ENCODE data around the gene FAM25G. TPM values are rescaled to one million over a fixed set of nuclear protein-coding genes. Genes with fewer than 3 reads are reported as not detected.

FAM25G gene
- total RNA-seq, 6 experiments from 2014 or later: not detected

DNA sequence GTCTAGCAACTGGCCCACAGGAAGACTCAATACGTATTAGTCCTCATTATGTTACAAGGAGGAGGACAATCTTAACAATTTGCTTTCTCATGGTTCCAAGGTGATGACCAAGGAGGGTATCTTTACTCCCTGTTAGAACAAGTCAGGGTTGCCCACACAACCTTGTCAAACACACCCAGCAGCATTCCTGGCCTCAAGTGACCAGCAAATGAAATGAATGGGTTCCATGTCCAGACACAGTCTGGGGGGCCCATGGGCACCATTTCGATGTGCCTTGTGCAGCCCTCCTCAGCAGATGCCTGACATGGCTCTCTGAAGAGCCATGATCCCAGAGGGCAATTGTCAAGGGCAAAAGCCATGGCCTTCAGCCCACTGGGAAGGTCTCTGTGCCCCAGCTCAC, 48.4 kb downstream of the FAM25G start:
- Mint-ChIP-seq H3K4me1 (ENCODE audit: low read depth) (no peaks in the 10 kb centered on the region), H3K36me3 (ENCODE audit: low read depth) (peaks cover 11% of the 10 kb centered on the region), H3K27ac (no peak overlapping the region), H3K27me3 (ENCODE audit: insufficient read depth) (peaks cover 12% of the 10 kb centered on the region), H3K9me3 (peaks cover 12% of the 10 kb centered on the region), H3K4me3 (no peak overlapping the region)
- TF ChIP-seq, protein P1, sequence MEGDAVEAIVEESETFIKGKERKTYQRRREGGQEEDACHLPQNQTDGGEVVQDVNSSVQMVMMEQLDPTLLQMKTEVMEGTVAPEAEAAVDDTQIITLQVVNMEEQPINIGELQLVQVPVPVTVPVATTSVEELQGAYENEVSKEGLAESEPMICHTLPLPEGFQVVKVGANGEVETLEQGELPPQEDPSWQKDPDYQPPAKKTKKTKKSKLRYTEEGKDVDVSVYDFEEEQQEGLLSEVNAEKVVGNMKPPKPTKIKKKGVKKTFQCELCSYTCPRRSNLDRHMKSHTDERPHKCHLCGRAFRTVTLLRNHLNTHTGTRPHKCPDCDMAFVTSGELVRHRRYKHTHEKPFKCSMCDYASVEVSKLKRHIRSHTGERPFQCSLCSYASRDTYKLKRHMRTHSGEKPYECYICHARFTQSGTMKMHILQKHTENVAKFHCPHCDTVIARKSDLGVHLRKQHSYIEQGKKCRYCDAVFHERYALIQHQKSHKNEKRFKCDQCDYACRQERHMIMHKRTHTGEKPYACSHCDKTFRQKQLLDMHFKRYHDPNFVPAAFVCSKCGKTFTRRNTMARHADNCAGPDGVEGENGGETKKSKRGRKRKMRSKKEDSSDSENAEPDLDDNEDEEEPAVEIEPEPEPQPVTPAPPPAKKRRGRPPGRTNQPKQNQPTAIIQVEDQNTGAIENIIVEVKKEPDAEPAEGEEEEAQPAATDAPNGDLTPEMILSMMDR (IDR thresholded peaks at IDR 0.05): no peak
- no peak for DNase-seq

DNA sequence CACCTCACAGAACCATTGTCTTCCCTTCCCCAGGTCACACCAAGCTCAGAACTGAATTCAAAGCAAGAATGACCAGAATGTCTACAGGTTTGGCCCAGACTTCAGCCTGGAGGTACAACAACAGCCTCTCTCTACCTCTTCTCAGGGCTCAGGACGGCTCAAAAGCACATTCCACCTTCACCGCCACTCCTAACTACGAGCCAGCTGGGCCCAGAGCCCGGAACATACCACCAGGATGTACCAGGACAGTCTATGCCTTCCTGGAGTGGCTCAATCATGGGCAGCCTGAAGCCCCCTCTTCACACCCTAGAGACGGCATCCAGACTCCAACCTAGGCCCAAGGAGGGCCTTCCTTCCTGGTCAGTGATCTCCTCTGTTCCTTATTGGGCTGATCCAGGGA, 49.1 kb downstream of the FAM25G start:
- H3K9me3 Mint-ChIP-seq: peaks cover 12% of the 10 kb centered on the region
- H3K36me3 Mint-ChIP-seq (ENCODE audit: low read depth): peaks cover 11% of the 10 kb centered on the region
- H3K27me3 Mint-ChIP-seq (ENCODE audit: insufficient read depth): peaks cover 14% of the 10 kb centered on the region

DNA sequence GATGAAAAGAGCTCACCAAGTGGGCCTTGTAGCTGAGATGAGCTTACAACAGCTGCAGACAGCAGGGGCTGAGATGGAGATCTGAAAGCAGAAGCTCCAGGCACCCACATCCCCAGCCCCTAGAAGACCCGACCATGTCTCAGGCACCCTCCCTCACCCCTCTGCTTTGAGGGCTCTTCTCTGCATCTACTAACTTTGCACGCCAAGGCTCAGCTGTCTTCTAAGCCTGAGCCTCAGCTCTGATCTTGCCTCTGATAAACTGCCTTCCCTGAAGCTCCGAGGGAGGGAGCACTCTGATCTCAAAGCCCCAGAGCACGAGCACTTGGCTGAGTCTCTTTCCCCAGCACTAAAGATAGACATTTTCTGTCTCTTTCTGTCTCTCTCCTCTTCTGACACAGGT, 49.6 kb downstream of the FAM25G start:
- peaks cover 12% of the 10 kb centered on the region for H3K9me3 Mint-ChIP-seq
- H3K4me1 Mint-ChIP-seq (ENCODE audit: low read depth): no peaks in the 10 kb centered on the region

More for the DNA sequence above, 49.1 kb downstream of the FAM25G start:
- H3K27ac Mint-ChIP-seq: no peak overlapping the region
- H3K4me1 Mint-ChIP-seq (ENCODE audit: low read depth): no peaks in the 10 kb centered on the region
- no peak overlapping the region for H3K4me3 Mint-ChIP-seq
- no peak for DNase-seq
- TF ChIP-seq, protein P1 (IDR thresholded peaks at IDR 0.05): no peak

DNA sequence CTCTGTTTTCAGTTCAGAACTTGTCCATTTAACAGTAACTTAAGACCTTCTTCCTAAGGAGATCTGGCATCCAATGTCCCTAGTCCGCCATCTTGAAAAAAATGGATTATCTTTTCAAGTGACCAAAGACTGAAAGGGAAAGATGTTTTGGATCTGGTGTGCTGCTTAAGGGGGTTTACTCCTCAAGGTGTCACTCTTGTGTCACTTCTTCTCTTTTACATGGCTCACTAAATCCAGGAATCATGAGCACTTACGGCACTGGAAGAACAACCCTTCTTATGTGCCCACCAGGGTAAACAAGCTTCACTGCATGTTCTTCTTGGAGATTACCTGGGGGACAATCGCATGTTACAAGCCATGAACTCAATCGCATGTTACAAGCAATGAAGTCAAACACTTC, 51.3 kb downstream of the FAM25G start:
- TF ChIP-seq, protein P1 (IDR thresholded peaks at IDR 0.05): no peak
- Mint-ChIP-seq H3K9me3 (peaks cover 3% of the 10 kb centered on the region), H3K4me3 (no peak overlapping the region), H3K36me3 (ENCODE audit: low read depth) (peaks cover 3% of the 10 kb centered on the region), H3K27me3 (ENCODE audit: insufficient read depth) (peaks cover 19% of the 10 kb centered on the region), H3K4me1 (ENCODE audit: low read depth) (no peaks in the 10 kb centered on the region), H3K27ac (no peak overlapping the region)
- no peak for DNase-seq

More for the DNA sequence above, 49.6 kb downstream of the FAM25G start:
- Mint-ChIP-seq H3K27ac (no peak overlapping the region), H3K27me3 (ENCODE audit: insufficient read depth) (peaks cover 14% of the 10 kb centered on the region), H3K4me3 (no peak overlapping the region), H3K36me3 (ENCODE audit: low read depth) (peaks cover 11% of the 10 kb centered on the region)
- no peak for DNase-seq
- TF ChIP-seq, protein P1 (IDR thresholded peaks at IDR 0.05): no peak

DNA sequence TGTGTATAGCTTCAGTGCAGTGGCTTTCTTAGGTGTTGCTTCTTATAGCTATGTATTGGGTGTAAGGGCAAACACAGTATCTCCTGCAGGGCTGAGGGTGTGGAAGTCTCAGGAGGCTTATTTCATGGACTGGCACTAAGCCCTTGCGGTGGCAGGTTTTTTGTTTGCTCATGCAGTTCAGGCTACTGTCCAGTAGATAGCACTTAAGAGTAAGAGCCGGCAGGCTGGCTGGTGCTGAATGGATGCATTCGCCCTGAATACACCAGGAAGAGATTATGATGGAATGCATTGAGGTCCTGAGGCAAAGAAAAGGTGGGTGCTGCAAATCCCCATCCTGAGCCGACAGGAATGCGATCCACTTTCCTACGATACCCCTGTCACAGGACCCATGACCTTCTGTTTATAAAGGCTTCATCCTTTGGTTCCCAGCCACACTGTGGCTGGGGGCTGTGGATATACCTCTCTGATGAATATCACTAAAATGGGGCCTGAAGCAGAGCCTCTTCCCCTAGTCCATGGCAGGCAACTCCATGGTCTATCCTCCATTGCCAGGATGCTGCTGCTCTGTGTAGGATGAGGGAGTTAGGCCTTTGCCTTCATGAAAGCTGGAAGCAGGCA, 52.5 kb downstream of the FAM25G start:
- Mint-ChIP-seq H3K27ac (no peak overlapping the region), H3K36me3 (ENCODE audit: low read depth) (no peaks in the 10 kb centered on the region), H3K9me3 (peaks cover 10% of the 10 kb centered on the region; the same call in 1 of the 2 replicates), H3K4me1 (ENCODE audit: low read depth) (no peaks in the 10 kb centered on the region), H3K4me3 (no peak overlapping the region), H3K27me3 (ENCODE audit: insufficient read depth) (peaks cover 24% of the 10 kb centered on the region)
- TF ChIP-seq, protein P1 (IDR thresholded peaks at IDR 0.05): peak; percentile 76
- peak; percentile 69 for DNase-seq

Other genes starting within 250 kb of the FAM25G start
- gene GDF10, start 191.5 kb downstream of the FAM25G start, total RNA-seq (2021; fragmentation: NEBNext Ultra II Directional; extraction: Animal tissue kit (Norgen Biotek cat#: 25700)): not detected
- not detected for gene GDF2, start 169.2 kb downstream of the FAM25G start, total RNA-seq (2021; fragmentation: NEBNext Ultra II Directional; extraction: Animal tissue kit (Norgen Biotek cat#: 25700))
- not detected for gene RBP3, start 143.3 kb downstream of the FAM25G start, total RNA-seq (2021; fragmentation: NEBNext Ultra II Directional; extraction: Animal tissue kit (Norgen Biotek cat#: 25700))
- under 1 TPM in 3 of 6 experiments, not detected in 3; 0.05 to 0.07 (median 0.07) TPM for gene ZNF488, start 107.4 kb downstream of the FAM25G start, total RNA-seq (2021; fragmentation: NEBNext Ultra II Directional; extraction: Animal tissue kit (Norgen Biotek cat#: 25700))
- gene ANXA8, start 7.6 kb downstream of the FAM25G start, total RNA-seq (2021; fragmentation: NEBNext Ultra II Directional; extraction: Animal tissue kit (Norgen Biotek cat#: 25700)): 1 to 10 TPM in 1 of 6 experiments, under 1 TPM in 4, not detected in 1; 0.45 to 1.1 (median 0.53) TPM
- 1 to 10 TPM; 2.2 to 3.3 (median 3.0) TPM for gene AGAP9, start 31.9 kb upstream of the FAM25G start, total RNA-seq (2021; fragmentation: NEBNext Ultra II Directional; extraction: Animal tissue kit (Norgen Biotek cat#: 25700))